Activated naive CD4-positive, alpha-beta T cell treated with anti-CD3 and anti-CD28 coated beads, Interleukin-2, amount 50 U/mL, for 72 hours (primary cell): ENCODE data around the gene HECTD4. TPM values are rescaled to one million over a fixed set of nuclear protein-coding genes. Genes with fewer than 3 reads are reported as not detected.
A peak's percentile ranks its signal among the peaks of the same experiment; 100 is the strongest.
"Not testable (repeated sequence)": the region's sequence is repeated elsewhere in the genome, so short reads cannot be mapped to it uniquely, and the experiment has no call there.

Experiments
- ATAC-seq, 2 donors: fragments of 150-1000 bp; cut with Tn5 transposase; 2 replicates each; pipeline ENCODE4 v1.10.0; 2021; ENCODE audit warnings: mild to moderate bottlenecking in 2 of 2, moderate library complexity in 2 of 2
- DNase-seq, 2 donors: peaks; one replicate each; pipeline ENCODE4 v3.0.0; 2021 to 2022; ENCODE audit warnings: low spot score in 2 of 2
- H3K27ac Mint-ChIP-seq, 2 donors: one replicate each; pipeline ENCODE4 v1.8.0; 2022; ENCODE audit warnings: mild to moderate bottlenecking in 2 of 2, mixed read lengths in 2 of 2
- H3K36me3 Mint-ChIP-seq, 2 donors: one replicate each; pipeline ENCODE4 v1.8.0; 2022; ENCODE audit warnings: mixed read lengths in 2 of 2
- H3K9me3 Mint-ChIP-seq, 2 donors: one replicate each; pipeline ENCODE4 v1.8.0; 2022; ENCODE audit warnings: mixed read lengths in 2 of 2
- total RNA-seq, 2 donors: library from RNA; stranded (reverse); gene quantifications; one replicate each; pipeline ENCODE4 v1.2.3, GENCODE V29; 2022

The HECTD4 gene
- total RNA-seq, 2 donors from 2014 or later = 26.7 to 31.0 TPM

DNA sequence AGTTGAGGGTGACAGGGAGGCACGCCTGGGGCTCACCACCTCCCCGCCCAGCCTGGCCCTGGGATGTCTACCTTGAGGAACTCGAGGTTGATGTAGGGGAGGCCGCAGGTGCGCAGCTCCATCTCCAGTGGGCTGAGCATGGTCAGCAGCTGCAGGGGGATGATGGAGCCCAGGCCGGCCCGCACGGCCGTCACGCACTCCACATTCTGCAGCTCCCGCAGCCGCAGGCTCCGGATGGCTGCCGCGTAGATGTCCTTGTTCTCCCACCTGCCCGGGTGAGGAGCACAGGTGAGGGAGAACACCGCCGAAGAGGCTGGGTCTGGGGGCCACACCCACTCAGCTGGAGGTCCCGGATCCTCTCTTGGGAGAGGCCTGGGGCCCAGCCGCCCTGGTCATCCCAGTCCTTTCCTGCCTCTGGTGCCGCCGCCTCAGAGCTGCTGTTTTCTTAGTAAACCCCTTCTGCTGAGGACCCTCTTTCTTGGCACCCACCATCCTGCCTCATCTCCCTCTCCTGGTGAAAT, 218.7 kb downstream of the HECTD4 start:
- ATAC-seq (no peak), DNase-seq (no peak)
- peaks cover 0 to under 1% of the 10 kb centered on the region in 2 donors for H3K9me3 Mint-ChIP-seq
- H3K27ac Mint-ChIP-seq = peak overlapping the region in 1 of 2 donors; percentile 68
- H3K36me3 Mint-ChIP-seq = peaks cover 30% of the 10 kb centered on the region in 2 donors

DNA sequence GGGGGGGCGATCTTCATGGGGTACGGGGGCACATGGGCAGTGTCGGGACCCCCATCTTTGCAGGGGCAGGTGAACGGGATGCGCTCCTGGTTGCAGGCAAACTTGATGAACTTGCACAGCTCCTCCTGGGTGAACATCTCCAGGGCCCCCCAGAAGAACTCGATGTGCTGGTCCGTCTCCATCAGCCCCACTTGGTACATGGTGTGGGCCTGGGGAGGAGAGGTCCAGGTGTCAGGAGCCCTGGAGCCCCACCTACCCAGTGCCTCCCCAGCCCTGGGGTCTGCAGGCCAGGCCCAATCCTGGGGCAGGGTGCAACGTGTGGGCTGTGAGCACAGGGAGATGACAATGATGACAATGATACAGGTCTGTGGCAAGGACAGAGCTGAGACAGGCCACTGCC, 219.2 kb downstream of the HECTD4 start:
- Mint-ChIP-seq H3K9me3 (peaks cover 4 to 5% of the 10 kb centered on the region in 2 donors), H3K27ac (peak overlapping the region; percentile 68), H3K36me3 (peaks cover 34 to 35% of the 10 kb centered on the region in 2 donors)
- ATAC-seq (no peak), DNase-seq (no peak)

DNA sequence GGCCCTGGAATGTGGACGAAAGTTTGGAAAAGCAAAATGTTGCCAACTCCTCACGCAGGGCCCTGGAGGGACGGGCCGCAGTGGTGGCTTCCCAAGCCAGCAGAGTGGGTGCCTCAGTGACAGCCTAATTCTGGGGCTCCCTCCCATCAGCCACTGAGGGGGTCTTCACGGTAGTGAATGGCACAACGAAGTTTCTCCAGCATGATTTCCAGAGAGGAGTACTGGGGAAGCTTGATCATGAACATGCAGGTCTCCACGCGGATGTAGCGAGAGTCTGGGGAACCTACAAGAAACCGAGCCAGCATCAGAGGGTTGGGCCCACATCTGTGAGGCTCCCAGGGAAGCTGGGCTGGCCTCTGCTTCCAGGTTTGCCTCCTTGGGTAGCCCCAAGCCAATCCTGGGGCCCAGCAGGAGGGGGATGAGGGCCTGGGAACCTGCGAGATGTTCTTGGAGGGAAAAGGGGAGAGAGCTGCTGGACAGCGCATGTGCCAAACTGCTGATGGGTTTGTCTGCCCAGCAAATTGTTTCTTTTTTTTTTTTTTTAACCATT, 219.9 kb downstream of the HECTD4 start:
- peaks cover 9 to 11% of the 10 kb centered on the region in 2 donors for H3K9me3 Mint-ChIP-seq
- peak overlapping the region; percentile 68 to 81 for H3K27ac Mint-ChIP-seq
- no peak for DNase-seq
- ATAC-seq = no peak
- H3K36me3 Mint-ChIP-seq = peaks cover 42% of the 10 kb centered on the region in 2 donors

DNA sequence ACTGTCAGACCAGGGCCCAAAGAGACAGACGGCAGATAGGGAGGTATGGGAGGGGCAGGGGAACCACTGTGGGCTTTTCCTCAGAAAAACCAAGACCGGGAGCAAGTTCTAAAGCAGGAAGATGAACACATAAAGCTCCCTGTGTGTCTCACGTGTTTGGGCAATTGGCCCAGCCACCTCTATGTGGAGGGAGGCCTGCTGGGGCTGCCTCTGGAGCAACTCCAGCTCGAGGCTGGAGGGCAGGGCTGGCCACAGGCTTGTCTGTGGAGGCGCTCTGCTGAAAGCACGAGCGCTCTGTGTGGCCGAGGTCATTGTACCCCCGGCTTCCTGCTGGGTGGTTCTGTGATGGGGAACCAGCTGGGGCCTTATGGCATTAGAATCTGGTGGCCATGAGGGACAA, 220.5 kb downstream of the HECTD4 start:
- H3K27ac Mint-ChIP-seq = peak overlapping the region; percentile 50 to 68
- H3K36me3 Mint-ChIP-seq = peaks cover 48% of the 10 kb centered on the region in 2 donors
- DNase-seq = no peak
- H3K9me3 Mint-ChIP-seq = peaks cover 11 to 13% of the 10 kb centered on the region in 2 donors
- no peak for ATAC-seq

DNA sequence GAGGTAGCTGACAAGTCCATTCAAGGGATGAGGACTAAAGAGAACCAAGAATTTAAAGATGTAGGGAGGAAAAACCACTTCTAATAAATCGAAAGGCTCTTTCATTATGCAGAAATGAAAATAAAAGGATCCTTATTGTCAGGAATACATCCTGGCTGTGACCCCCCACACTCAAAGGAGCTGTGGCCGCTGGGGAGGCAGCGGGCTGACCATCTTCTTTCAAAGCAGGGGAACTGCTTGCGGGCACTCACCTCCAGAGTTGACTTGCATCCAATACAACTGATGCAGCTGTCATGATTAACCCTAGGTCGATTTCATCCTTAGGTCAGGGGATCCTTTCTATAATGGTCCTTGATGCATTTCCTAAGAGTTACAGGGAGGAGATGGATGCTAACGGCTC, 221.6 kb downstream of the HECTD4 start:
- H3K9me3 Mint-ChIP-seq = peaks cover 14 to 19% of the 10 kb centered on the region in 2 donors
- DNase-seq = no peak
- peaks cover 59% of the 10 kb centered on the region in 2 donors for H3K36me3 Mint-ChIP-seq
- H3K27ac Mint-ChIP-seq = peak overlapping the region; percentile 57 to 68
- ATAC-seq = no peak

DNA sequence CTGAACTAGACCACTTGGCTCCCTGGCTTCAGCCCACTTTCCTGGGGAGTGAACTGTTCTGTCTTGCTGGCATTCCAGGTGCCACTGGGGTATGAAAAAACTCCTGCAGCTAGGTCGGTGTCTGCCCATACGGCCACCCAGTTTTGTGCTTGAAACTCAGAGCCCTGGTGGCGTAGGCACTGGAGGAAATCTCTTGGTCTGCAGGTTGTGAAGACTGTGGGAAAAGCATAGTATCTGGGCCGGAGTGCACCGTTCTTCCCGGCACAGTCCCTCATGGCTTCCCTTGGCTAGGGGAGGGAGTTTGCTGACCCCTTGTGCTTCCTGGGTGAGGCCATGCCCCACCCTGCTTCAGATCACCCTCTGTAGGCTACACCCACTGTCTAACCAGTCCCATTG, 223.1 kb downstream of the HECTD4 start:
- Mint-ChIP-seq H3K36me3 (peaks cover 69% of the 10 kb centered on the region in 2 donors), H3K9me3 (peaks cover 17 to 19% of the 10 kb centered on the region in 2 donors), H3K27ac (peak overlapping the region in 1 of 2 donors; percentile 56)
- ATAC-seq (no peak), DNase-seq (no peak)

DNA sequence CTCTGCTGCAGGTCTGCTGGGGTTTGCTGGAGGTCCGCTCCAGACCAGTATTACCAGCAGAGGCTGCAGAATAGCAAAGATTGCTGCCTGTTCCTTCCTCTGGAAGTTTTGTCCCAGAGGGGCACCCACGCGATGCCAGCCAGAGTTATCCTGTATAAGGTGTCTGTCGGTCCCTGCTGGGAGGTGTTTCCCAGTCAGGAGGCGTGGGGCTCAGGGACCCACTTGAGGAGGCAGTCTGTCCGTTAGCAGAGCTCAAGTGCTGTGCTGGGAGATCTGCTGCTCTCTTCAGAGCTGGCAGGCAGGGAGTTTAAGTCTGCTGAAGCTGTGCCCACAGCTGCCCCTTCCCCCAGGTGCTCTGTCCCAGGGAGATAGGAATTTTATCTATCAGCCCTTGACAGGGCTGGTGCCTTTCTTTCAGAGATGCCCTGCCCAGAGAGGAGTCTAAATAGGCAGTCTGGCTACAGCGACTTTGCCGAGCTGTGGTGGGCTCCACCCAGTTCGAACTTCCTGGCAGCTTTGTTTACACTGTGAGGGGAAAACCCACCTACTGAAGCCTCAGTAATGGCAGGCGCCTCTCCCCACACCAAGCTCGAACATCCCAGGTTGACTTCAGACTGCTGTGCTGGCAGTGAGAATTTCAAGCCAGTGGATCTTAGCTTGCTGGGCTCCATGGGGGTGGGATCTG, 223.6 kb downstream of the HECTD4 start:
- DNase-seq, ATAC-seq: not testable (repeated sequence)
- H3K27ac Mint-ChIP-seq = peak overlapping the region; percentile 65 to 81
- H3K9me3 Mint-ChIP-seq = peaks cover 17 to 19% of the 10 kb centered on the region in 2 donors
- peaks cover 74 to 75% of the 10 kb centered on the region in 2 donors for H3K36me3 Mint-ChIP-seq

DNA sequence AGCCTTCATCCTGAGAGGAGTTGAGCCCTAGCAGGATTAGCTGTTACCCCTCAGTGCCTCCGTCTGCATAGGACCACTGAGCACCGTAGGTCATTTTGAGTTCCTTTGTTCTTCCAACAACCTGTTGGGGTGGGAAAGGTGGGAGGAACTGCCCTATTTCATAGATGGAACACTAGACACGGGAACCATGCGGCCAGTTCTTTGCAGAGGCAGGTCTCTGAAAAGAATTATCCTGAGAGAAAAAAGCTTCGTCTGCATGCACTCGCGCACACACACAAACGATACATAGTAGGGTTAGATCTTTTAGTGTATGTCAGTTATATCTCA, 228.4 kb downstream of the HECTD4 start:
- peaks cover 17 to 23% of the 10 kb centered on the region in 2 donors for H3K9me3 Mint-ChIP-seq
- H3K27ac Mint-ChIP-seq = no peak overlapping the region
- H3K36me3 Mint-ChIP-seq = peaks cover 69 to 76% of the 10 kb centered on the region in 2 donors
- ATAC-seq (no peak), DNase-seq (no peak)

DNA sequence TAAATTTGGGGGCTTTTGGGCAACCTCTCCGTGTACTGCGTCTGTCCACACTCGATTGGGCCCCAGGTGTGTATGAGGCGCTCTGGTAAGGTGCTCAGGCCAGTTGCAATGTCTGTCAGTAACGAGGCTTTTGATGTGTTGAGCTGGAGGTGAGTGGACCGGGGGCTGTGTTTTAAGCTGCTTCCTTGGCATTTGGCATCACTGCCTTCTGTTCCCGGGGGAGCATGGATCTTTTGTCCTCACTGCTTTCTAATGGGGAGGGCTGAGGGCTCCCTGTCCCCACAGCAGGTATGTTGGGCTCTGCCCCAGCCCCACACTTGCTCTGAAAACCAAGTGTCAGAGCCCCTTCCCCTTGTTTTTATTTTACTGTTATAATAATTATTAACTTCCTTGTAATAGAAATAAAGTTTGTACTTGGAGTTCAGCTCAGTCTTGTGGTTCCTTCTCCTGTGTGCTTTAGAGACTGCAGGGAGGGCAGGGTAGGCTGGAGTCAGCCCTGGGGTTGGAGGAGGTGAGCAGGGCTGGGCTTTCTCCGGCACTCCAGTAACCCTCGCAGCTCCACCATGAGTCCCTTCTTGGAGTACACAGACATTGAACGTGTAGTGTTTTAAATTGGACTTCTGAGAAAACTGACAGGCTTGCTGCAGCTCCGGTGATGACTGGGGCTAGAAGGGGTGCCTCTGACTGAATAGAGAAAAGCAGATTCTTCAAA, 228.9 kb downstream of the HECTD4 start:
- ATAC-seq (no peak), DNase-seq (no peak)
- peaks cover 64 to 76% of the 10 kb centered on the region in 2 donors for H3K36me3 Mint-ChIP-seq
- peak overlapping the region in 1 of 2 donors; percentile 64 for H3K27ac Mint-ChIP-seq
- H3K9me3 Mint-ChIP-seq = peaks cover 15 to 21% of the 10 kb centered on the region in 2 donors

DNA sequence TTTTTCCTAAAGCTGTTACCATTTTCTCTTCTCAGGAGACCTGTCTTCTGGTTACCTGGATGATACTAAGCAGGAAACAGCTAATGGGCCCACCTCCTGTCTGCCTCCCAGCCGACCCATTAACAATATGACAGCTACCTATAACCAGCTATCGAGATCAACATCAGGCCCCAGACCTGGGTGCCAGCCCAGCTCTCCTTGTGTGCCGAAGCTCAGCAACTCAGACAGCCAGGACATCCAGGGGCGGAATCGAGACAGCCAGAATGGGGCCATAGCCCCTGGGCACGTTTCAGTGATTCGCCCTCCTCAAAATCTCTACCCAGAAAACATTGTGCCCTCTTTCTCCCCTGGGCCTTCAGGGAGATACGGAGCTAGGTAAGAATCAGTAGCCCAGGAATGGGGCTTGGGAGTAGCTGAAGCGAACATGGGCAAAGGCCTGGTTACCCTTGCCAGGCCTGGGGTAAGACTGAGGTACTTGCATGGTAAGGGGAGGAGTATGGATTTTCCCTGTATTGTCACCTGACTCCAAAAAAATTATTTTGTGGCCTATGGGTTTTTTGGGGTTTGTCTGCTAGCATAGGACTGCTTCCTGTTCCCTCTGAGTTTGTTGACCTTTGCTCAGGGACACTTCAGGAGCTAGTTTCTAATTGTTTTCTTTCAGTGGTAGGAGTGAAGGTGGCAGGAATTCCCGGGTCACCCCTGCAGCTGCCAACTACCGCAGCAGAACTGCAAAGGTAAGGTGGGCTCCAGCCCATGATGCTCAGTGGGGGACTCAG, 230.3 kb downstream of the HECTD4 start:
- ATAC-seq (no peak), DNase-seq (no peak)
- H3K27ac Mint-ChIP-seq = peak overlapping the region; percentile 64 to 84
- H3K9me3 Mint-ChIP-seq = peaks cover 6 to 12% of the 10 kb centered on the region in 2 donors
- H3K36me3 Mint-ChIP-seq = peaks cover 55 to 68% of the 10 kb centered on the region in 2 donors

DNA sequence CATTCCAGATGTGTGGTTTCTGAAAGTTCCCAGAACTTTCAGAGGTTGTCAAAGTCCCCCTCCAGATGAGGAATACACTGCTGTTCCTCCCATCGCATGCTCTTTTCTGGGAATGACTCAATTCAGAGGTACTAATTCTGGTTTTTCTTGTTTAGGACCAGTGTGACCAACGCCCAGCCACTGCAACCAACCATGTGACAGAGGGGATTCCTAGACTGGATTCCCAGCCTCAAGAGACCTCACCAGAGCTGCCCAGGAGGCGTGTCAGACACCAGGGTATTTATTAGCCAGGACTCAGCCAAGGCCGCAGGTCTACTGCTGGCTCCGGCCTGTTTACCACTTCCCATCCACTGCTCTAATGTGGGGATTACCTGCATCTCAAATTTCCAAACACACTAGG, 232.6 kb downstream of the HECTD4 start:
- no peak for DNase-seq
- ATAC-seq = no peak
- H3K9me3 Mint-ChIP-seq = peaks cover 0 to 4% of the 10 kb centered on the region in 2 donors
- peaks cover 37 to 57% of the 10 kb centered on the region in 2 donors for H3K36me3 Mint-ChIP-seq
- H3K27ac Mint-ChIP-seq = peak overlapping the region in 1 of 2 donors; percentile 74

DNA sequence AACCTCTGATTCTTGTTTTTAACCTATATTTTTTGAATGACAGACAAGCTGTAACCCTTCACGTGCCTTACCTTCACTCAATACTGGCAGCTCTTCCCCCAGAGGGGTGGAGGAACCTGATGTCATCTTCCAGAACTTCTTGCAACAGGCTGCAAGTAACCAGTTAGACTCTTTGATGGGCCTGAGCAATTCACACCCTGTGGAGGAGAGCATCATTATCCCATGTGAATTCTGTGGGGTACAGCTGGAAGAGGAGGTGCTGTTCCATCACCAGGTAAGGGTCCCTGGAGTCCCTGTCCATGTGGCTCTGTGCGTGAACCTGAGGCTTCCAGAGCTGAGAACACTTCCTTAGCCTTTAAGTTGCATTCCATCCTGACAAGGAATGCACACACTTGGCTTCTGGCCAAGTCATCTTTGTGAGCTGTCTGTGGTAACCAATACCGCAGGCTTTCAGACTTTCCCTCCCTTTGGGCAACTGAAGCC, 234.2 kb downstream of the HECTD4 start:
- Mint-ChIP-seq H3K27ac (peak overlapping the region in 1 of 2 donors; percentile 57), H3K36me3 (peaks cover 22 to 45% of the 10 kb centered on the region in 2 donors), H3K9me3 (peaks cover 0 to 4% of the 10 kb centered on the region in 2 donors)
- no peak for ATAC-seq
- no peak for DNase-seq

DNA sequence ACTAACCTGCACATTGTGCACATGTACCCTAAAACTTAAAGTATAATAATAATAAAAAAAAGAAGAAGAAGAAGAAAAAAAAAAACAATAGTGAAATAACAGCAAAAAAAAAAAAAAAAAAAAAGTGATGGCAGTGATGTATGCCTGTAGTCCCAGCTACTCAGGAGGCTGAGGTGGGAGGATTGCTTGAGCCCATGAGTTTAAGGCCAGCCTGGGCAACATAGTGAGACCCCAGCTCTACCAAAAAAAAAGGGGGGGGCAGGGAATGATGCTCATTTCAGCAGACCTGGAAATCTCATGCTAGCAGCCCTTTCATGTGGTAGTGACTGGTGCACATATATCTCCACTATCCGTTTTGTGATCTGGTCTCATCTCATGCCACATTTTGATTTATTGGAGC, 236.1 kb downstream of the HECTD4 start:
- no peak for DNase-seq
- Mint-ChIP-seq H3K36me3 (peaks cover 5 to 29% of the 10 kb centered on the region in 2 donors), H3K27ac (peak overlapping the region in 1 of 2 donors; percentile 62), H3K9me3 (no peaks in the 10 kb centered on the region)
- no peak for ATAC-seq

DNA sequence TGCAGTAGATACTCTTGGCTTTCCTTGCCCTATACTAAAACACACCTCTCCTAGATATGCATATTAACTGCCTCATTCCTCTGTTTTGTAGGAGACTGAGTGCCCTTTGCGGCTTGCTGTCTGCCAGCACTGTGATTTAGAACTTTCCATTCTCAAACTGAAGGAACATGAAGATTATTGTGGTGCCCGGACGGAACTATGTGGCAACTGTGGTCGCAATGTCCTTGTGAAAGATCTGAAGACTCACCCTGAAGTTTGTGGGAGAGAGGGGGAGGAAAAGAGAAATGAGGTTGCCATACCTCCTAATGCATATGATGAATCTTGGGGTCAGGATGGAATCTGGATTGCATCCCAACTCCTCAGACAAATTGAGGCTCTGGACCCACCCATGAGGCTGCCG, 241.5 kb downstream of the HECTD4 start:
- DNase-seq = no peak

DNA sequence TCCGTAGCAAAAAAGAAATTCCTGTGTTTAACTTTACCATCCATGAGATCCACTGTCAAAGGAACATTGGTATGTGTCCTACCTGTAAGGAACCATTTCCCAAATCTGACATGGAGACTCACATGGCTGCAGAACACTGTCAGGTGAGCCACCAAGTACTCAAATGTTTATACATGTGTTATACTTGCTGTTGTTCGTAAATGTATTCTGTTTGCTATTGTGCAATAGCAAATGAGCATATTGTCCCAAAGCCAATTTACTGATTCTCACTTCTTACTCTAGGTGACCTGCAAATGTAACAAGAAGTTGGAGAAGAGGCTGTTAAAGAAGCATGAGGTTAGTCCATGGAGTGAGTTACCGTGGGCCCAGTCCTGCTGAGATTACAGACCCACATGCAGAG, 247.5 kb downstream of the HECTD4 start:
- Mint-ChIP-seq H3K27ac (no peak overlapping the region), H3K9me3 (no peaks in the 10 kb centered on the region), H3K36me3 (peaks cover 4 to 18% of the 10 kb centered on the region in 2 donors)
- ATAC-seq (no peak), DNase-seq (no peak)

More for the DNA sequence above, 241.5 kb downstream of the HECTD4 start:
- ATAC-seq = no peak
- peak overlapping the region; percentile 11 to 77 for H3K27ac Mint-ChIP-seq
- H3K36me3 Mint-ChIP-seq = peaks cover 0 to 15% of the 10 kb centered on the region in 2 donors
- no peaks in the 10 kb centered on the region for H3K9me3 Mint-ChIP-seq

DNA sequence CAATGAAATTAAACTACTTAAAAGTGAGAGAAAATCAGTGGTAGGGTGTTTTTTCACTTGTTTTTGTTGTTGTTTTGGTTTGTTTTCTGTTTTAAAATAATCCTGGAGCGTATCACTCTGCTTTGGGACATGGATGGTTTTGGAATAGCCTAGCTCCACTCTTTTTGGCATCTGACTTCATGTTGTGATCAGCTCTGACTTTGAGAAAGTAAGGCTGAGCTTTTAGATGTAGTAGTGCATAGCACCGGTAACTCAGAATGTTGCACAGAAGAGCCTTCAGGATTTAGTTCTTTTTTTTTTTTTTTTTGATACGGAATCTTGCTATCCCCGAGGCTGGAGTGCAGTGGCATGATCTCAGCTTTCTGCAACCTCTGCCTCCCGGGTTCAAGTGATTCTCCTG, 248.8 kb downstream of the HECTD4 start:
- no peaks in the 10 kb centered on the region for H3K9me3 Mint-ChIP-seq
- peaks cover 4 to 18% of the 10 kb centered on the region in 2 donors for H3K36me3 Mint-ChIP-seq
- ATAC-seq (no peak), DNase-seq (no peak)
- no peak overlapping the region for H3K27ac Mint-ChIP-seq
